Erythroblast (primary cell): Measurements from ENCODE around the gene NEU3.

Experiments used
- GATA1 ChIP-seq: IDR thresholded peaks from 2 replicates; pipeline ENCODE4 v1.6.1; 2011; ENCODE audit warnings: low read depth, mild to moderate bottlenecking, control low read depth, low read length, moderate library complexity
- POLR2A ChIP-seq: IDR thresholded peaks from 2 replicates; pipeline ENCODE4 v1.6.1; 2011; ENCODE audit warnings: mild to moderate bottlenecking, low read length

DNA sequence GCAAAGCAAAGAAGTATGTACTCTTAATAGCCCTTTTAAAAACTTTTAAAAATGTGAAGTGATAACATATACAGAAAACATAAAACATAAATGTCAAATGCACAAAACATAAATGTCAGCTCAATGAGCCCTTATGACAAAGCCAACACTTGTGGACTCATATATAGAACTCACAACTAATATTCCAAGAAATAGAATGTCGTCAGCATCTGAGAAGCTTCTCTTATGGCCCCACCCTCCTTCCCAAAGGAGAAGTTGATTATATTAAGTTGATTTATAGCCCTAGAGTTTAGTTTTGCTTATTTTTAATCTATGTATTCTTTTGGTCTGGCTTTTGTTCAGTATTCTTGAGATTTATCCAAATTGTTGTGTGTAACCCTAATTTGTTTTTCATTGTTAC, 13.8 kb downstream of the NEU3 start:
- TF ChIP-seq POLR2A, result no peak
- no peak for TF ChIP-seq GATA1
